Activated T-cell treated with anti-CD3 and anti-CD28 coated beads for 4 hours (primary cell): Measurements from ENCODE around the gene RNF175.

Experiments used
- DNase-seq: peaks from one replicate; pipeline ENCODE4 v3.0.0-alpha.2; 2020

The RNF175 gene

DNA sequence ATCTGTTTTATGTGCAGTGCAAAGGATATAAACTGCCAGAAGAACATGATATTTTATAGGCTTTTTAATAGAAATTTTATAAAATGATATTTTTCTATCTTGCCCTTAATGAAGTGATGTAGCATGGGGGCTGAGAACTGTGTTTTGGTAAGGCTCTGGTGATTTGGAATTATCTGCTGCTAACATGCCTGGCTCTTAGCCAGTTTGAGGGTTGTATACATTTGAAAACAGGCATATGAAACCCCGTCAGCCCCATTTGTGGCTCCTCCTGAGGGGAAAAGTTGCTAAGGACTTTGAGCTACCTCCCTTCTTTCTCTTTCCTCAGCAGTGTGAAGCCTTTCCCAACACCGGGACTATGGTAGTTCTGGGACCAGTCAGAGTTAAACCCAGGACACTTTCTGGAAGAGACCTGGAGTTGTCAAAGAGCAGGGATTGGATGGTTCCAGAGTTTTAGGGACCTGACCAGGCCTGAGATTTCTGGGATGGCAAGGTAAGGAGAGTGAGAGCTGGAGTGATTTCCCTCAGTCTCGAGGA is 24.4 kb upstream of the RNF175 start:
- DNase-seq: no peak

DNA sequence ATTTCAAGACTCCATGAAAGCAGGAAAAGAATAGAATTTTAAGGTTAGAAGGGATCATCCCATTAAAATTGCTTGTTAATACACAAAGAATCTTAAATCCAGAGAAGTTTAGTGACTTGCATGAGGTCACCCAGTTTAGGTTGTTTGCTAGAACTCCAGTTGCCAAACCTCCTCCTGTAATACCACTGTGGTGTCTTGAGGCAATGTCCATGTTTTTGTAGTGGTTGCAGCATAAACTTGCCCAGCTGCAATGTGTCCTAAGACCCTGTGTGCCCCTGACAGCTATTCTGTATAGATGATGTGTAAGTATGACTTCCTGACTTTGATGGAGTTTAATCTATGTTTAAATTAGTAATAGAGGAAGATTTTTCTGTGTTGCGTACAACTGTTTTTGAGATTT is 22.8 kb upstream of the RNF175 start:
- no peak for DNase-seq

DNA sequence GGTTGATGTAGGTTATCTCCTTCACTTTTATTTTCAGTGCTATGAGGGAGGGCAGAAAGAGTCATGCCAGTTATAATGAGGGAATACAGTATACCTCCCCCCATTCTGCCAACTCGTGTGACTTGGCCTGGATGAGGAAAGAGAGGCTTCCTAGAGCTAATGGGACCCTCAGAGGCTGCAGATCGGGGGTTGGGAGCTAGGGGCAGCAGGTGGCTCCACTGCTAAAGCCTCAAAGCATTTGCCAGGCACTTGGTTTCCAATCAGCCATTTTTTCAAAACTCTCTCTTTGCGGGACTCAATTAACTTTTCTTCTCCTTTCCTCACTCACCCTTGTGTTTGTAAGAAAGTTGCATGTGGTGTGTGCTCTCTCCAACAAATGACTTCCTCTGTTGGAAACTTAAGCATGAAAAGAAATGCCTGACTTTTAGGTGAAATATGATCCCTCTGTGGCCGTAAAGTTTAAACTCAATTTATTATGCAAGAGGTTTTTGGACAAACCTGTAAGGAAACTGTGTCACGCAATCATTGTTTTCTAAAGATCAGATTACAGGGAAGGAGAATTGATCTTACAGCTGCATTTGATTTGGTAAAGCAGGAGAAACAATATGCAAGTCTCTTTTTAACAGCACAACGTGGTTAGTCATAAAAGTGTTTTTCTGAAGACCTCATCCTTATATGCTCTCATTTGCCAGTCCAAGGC is 22.0 kb upstream of the RNF175 start:
- no peak for DNase-seq

DNA sequence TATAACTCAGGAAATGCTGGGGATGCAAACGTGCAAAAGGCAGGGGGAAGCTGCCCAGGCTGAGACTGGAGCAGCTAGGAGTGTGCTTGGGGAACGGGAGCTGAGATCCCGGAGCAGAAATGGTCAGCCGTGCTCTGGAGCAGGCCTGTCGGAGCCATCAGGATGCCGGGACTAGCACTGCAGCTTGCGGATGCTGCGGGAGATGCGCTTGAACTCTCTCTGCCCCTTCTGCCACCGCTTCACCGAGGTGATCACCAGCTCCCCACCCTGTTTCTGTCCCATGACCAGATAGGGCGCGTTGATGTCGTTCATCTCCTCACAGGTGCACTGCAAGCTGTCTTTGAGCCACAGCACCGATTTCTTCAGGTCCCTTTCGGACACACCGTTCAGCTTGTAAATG is 21.5 kb upstream of the RNF175 start:
- DNase-seq: no peak

DNA sequence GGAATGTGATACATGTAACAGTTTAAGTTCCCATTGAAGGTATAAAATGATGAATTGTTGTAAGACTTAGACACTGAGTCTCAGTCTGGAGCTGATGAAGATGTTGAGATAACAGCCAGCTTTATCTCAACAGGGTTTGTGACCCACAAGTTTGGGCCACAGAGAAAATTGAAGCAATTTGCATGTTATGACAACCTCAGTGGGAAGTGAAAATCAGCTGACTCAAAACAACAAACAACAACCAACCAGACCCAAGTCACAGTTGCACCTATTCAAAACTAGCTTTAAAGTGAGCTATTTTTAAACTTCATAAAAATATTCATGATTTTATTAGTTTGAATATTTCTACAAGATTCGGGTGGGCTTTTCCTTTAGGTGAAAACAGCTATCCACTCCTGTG is 21.1 kb upstream of the RNF175 start:
- no peak for DNase-seq

DNA sequence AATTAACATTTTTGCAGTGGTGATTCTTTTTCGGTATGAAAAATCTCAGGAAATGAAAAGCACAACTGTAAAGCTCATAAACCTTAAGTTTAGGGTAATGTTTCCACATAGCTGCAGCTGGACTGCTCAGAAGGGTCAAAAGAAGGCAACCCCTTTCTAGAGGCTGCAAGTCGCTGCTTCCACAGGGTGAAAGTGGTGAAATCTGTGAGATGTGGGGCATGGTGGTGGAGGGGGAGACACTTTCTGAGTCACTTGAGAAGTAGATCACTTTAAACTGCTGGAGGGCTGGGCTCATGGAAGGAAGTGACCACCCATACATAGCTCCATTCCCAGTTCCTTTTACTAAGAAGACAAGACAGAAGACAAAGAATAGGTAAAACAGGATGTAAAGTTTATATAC is 20.4 kb upstream of the RNF175 start:
- no peak for DNase-seq

DNA sequence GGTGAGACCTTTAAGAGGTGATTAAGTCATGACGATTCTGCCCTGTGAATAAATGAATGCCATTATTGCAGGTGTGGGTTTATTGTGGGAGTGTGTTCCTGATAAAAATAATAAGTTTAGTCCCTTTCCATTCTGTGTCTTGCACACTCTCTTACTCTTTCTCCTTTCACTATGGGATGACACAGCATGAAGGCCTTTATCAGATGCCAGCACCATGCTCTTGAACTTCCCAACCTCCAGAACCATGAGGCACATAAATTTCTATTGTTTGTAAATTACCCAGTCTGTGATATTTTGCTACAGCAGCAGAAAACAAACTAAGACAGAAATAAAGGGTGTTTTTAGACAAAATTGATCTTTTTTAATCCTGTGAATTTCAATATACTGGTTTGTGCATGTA is 18.6 kb upstream of the RNF175 start:
- DNase-seq: no peak

DNA sequence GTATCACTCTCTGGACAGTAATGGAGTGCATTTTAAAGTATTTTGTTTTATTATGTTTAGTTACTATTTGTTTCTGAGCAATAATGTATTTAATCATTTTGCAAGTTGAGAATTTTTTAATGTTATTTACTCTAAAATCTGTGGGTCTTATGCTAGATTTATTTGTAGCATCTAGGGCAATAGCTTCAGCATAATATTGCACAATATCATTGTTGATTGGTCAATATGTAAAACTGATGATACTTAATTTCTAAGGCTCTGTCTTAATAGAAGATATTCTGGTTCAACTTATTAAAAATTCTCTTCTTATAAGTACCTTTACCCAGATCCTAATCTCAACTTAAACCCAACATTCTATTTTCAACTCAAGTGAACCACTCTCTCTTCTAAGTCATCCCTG is 17.6 kb upstream of the RNF175 start:
- no peak for DNase-seq

DNA sequence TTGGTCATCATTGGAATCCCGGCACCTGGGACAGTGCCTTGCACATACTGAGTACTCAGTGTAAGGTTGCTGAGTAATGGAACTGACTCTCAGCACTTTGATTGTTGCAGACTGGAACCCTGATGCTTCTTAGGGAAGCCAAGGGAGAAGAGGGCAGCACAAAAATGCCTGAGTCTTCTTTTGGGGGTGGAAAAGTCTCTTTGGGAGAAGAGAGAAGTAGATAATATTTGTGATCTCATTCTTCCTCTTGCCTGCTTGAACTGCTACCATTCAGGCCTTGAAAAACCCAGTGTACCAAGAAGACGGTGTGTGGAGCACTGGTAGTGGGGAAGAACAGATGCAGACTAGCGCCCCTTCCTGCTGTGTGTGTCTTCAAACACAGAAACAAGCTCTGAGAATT is 16.8 kb upstream of the RNF175 start:
- no peak for DNase-seq

DNA sequence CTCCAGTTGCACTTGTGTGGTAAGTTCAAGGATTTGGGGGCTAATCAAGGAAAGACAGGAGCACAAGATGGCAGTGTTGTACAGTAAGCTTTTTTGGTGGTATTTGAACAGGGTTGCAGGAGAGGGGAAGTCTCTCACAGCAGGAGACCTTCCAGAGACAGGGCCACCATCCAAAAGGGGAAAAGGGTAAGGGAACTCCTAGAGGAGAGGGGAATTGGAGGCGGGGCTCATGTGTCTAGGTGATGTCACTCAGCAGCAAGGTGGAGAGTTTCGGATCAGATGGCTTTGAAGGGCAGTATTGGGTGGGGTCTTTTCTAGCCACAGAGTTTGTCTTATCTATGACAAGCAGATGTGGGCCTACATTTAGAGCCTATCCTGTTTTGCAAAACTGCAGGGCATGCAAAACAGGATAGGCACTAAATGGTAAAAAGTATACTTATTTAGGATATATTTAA is 13.4 kb upstream of the RNF175 start:
- DNase-seq: no peak

DNA sequence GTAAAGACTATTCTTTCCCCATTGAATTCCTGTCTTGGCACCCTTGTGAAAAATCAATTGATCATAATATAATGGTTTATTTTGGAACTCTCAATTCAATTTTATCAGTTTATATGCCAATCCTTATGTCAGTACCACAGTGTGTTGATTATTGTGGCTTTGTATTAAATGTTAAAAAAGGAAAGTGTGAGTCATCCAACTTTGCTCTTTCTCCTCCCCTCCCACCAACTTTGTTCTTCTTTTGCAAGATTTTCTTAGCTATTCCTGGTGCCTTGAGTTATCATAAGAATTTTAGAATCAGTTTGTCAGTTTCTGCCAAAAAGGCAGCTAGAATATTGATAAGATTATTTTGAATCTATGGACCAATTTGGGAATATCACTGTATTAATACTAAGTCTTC is 11.2 kb upstream of the RNF175 start:
- no peak for DNase-seq

DNA sequence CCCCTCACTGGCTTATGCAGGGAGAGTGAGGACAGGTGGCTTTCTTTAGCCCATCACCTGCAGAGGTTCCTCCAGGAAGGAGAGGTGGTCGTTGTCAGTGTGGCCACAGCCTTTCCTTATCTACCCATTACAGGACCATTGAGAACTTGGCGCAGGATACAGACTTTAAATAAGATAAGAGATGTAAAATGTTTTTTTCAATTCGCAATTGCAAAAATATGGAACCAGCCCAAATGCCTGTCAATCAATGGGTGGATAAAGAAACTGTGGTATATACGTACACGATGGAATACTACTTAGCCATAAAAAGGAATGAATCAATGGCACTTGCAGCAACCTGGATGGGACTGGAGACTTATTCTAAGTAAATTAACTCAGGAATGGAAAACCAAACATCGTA is 6.9 kb upstream of the RNF175 start:
- DNase-seq: no peak

DNA sequence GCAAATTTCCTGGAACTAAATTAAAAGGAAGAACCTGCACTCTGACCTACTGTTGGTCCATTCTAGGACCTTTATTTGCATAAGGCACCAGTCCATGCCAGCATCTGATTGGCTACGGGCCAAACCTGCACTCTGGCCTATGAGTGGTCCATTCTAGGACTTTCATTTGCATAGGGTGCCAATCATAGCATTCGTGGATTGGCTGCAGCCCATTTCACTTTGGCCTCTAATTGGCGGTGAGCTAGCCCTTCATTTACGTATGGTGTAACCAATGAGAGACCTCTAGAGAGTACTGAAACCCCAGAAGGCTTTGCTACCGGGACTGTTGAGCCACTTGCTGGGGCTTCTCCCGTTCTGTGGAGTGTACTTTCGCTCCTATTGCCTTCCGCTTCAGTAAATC is 6.1 kb upstream of the RNF175 start:
- DNase-seq: no peak

DNA sequence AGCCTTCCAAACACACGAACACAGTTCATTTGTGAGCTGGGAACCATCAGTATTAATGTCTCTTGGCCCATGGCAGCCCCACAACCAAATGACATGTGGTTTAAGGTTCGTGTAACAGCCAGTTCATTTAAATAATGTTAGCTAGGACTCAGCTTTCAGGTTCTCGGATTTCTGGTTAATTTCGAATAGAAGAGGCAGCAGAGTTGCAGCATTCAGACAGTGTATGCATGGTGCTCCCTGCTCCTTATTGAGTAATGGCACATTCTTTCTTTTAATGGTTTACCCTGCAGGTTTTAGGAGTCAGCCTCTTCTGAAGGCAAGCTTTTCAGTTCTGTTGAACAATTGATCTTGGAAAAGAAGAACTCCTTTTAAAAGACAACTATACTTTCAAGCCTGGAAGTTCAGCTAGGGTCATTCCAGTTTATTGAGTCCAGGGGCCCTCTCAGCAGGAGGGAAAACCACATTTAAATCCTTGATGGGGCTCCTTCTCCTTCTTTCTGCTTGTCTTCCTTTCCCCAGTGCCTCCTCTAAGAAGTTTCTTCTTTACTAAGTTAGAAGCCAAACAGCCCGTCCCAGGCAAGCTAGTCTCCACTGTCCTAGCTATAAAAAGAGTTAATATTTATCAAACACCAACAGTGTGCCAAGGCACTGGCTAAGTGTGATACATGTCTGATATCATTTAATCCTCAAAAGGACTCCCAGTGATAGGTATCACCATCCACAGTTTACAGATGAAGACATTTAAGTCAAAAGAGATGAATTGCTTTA is 5.0 kb upstream of the RNF175 start:
- no peak for DNase-seq

DNA sequence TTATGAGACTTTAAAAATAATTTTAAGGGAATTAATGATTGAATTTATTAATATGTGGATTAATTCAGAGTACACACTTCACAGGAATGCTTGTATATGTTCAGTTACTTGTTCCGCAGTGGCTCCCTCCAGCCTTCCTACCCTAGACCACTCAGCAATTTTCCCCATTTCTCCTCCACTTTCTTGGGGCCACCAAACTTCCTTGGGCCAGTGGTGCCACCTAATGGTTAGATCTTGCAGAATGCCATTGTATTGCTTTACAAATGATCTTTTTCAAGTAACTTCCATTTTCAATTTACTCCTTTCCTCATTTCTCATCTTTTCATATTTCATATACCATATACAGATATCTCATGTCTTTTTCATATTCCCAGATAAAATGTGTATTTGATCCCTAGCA is 3.6 kb upstream of the RNF175 start:
- no peak for DNase-seq

DNA sequence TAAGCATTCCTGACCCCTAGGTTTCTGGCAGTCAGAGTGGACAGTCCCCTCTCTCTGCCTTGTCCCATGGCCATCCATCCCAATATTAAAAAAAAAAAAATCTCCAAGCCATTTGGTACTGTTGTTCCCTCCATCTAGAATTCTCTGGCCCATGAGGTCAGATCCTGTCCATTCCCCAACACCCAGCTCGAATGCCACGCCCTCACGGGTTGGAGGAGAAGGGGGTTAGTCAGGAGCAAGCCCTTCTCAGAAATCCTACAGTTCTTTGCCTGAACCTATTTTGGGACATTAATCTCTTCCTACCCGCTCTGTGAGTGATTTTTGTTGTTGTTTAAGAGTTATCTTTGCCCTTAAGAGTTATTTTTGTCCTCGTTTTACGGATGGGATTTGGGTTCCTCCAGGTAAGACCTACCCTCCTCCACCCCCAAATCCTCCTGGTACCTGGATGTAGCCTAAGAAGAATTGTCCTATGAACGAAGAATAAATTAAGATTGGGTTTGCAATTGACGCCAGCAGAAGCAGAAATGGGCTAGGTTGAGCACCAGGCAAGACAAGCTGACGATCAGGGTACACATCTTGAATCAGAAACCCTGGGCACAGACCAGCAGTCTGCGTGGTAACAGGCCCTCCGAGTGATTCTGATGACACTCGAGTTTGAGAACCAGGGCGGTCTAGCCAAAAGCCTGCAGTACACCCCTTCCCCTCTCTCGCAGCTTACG is 977 bp downstream of the RNF175 start:
- no peak for DNase-seq

DNA sequence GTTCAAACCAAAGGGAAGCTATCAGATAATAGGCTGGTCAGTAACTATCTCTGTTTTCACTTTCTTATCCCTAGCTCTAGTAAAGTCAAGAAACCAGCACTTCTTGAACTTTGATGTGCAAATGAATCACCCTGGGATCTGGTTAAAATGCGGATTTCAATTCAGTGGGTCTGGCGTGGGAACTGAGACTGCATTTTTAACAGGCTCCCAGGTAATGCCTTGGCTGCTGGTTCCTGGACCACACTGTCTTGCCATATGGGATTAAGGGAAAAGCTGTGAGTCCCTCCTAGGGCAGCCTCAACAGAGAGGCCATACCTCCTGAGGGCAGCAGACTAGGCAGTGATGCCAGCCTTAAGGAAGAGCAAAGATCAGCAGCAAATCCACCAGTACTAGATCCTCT is 1.7 kb downstream of the RNF175 start:
- no peak for DNase-seq

DNA sequence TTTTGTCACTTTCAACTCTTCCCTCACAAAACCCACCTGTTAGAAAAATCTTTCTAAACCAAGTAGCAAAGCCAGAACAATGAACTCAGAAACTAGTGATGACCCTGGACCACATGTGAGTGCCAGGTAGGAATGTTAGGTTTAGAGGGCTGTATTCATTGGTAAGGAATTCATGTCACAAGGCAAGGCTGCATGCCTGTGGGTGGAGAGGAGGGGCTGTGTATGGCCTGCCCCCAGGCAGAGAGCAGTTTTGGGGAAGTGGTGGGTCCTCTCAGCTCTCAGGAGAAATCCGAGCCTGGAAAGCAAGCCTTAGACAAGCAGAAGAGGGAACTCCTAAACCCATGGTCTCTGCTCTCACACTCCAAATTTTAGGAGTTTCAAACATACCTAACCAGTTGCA is 2.4 kb downstream of the RNF175 start:
- no peak for DNase-seq

DNA sequence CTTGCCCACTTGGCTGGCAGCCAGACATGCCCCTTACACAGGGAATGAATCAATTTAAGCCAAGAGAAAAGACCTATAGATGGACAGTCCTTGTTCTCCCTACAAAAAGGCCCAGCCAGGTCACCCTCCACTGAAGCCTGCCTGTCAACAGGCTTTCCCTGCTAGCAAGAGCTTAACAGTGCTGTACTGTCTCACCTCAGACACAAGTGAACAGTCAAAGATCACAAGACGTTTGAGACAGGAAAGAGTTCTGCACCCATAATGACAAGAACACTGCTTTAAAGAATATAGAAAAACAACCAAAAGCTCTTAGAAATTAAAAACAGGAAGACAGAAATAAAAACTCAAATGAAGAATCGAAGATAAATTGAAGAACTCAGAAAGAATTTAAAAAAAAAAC is 4.6 kb downstream of the RNF175 start:
- DNase-seq: no peak

DNA sequence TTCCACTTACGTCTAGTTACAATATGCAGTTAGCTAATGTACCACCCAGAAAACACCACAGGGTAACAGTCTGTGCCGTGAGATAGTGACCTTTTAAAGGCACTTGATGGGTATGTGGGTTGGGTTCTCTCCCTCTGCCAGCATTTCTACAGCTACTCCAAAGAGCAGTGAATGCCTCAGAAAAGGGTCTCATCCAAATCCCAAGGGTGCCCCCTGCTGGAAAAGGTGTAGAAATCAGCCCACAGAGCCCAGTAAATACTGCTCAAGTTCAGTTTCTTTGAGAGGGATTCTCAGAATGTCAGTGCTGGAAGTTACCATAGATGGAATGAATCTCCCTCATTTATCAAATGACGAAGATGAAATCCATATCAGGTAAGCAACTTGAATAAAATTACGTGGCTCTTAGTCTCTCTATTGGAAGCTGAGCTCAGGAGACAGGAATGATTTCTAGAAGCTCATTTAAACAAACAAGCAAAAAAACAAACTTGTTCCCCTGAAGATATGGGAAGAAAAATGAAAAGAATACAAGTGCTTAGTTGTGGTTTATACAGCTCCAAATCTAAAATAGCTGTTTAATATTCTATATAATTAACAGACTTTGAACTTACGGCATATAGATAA is 9.5 kb downstream of the RNF175 start:
- peak; percentile 61 for DNase-seq

DNA sequence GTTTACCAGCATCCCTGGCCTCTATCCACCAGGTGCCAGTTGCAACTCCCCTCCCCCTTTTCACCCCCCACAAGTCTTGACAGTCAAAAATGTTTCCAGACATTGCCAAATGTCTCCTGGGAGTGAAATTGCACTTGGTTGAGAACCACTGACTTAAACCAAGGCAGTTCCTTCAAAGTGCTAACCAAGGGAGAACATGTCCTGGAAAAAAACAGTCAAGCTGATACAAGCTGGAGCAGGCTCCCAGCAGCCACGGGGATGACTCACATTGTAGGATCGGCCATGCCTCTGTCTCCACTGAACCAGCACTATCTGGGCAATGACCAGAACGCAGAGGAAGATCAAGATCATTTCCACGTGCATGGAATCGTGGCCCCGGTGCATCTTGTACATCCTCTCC is 11.4 kb downstream of the RNF175 start:
- no peak for DNase-seq

DNA sequence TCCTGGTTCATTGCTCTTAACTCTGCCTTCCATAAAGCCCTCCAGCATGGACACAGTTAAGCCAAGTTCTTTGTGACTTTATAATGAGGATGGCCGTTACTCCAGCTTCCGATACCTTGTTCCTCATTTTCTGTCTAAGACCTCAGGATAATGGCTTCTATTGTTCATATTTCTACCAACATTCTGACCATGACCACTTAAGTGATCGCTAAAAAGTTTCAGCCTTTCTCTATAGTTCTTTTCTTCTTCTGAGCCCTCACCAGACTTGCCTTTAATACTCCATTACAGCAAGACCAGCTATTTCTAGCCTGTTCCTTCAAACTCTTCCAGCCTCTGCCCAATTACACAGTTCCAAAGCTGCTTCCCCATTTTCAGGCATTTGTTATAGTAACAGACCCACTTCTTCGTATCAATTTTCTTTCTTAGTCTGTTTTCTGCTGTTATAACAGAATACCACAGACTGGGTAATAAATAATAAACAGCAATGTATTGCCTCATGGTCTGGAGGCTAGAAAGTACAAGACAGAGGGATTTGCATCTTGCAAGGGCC is 12.3 kb downstream of the RNF175 start:
- DNase-seq: no peak

DNA sequence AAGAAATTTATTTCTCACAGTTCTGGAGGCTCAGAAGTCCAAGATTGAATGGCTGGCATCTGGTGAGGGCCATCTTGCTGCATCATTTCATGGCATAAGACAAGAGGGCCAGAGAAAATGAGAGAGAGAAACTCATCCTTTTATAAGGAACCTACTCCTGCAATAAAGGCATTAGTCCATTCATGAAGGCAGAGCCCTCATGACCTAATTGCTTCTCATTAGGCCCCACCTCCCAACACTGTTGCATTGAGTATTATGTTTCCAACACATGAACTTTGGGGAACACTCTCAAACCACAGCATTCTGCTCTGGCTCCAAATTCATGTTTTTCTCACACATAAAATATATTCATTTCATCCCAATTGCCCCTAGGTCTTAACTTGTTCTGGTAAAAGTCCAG is 14.2 kb downstream of the RNF175 start:
- DNase-seq: no peak
